Mammary epithelial cell (primary cell): ENCODE results near the gene NTM.

Experiments
- CTCF ChIP-seq, 2 donors: IDR thresholded peaks in 1 of 2; conservative IDR thresholded peaks in 1 of 2; 2 replicates each; pipeline ENCODE4 v1.5.1; 2011 to 2012; ENCODE audit warnings: inconsistent platforms in 2 of 2, low read length in 2 of 2, mild to moderate bottlenecking in 2 of 2, control low read depth in 1 of 2, low read depth in 1 of 2; ENCODE audit not compliant: insufficient read depth in 1 of 2; ENCODE audit errors: extremely low read depth in 1 of 2
- EZH2 ChIP-seq: IDR thresholded peaks from 2 replicates; pipeline ENCODE4 v1.6.1; 2012; ENCODE audit warnings: low read length, inconsistent platforms, borderline replicate concordance

GRCh38 chr11:132254906-132255305, 884.5 kb downstream of the NTM start:
- TF ChIP-seq CTCF (conservative IDR thresholded peaks at IDR 0.05 in 1 of 2, IDR thresholded peaks at IDR 0.05 in 1 of 2; ENCODE audit: extremely low read depth in 1 of 2, insufficient read depth in 1 of 2, low read depth in 1 of 2, low read length in 2 of 2), result no peak
- no peak for TF ChIP-seq EZH2
